GM21528 (cell line): Measurements from ENCODE around the gene PXDC1.
"Not testable (repeated sequence)": the region's sequence is repeated elsewhere in the genome, so short reads cannot be mapped to it uniquely, and the experiment has no call there.

Experiments used
- ATAC-seq: cut with Tn5 transposase; IDR thresholded peaks from one replicate; pipeline ENCODE4 v1.9.1; 2021; ENCODE audit warnings: mild to moderate bottlenecking, moderate library complexity; ENCODE audit not compliant: unreplicated experiment, low FRiP score

PXDC1 gene

DNA sequence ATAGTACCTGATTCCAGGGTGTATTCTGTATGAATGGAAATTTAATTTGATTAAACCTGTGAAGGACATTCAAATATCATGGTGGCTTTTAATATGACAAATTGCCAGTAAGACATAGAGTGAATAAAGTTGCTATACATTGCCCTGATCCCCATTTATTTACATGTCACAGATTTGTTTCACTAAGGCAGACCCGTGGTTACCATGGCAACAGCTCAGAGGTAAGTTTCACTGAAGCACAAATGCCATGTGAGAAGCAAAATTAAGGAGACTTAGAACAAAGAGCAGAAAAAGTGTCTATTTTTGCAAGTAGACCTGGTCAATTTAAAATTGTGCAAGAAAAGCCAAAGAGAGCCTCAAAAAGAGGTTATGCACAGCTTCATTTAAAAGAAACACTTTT, 63.7 kb downstream of the PXDC1 start:
- ATAC-seq, result no peak

DNA sequence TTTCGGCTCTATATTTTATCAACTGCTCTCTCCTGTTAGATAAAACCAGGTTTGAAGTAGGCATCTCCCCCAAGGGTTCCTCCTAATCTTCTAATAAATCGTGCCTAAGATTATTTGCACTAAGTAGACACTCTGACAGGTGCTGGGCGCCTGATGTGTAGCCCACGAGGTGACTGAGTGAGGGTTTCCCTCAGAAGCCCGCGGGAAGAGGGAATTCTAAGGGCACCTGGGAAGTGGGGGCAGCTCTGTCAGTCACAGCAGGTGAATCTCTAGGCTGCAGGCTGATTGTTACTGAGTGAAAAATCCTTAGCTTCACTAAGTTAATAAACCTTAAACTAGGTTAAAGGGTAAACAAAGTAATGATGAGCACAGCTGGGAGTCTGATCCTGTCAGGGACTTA, 68.2 kb downstream of the PXDC1 start:
- ATAC-seq, result no peak

DNA sequence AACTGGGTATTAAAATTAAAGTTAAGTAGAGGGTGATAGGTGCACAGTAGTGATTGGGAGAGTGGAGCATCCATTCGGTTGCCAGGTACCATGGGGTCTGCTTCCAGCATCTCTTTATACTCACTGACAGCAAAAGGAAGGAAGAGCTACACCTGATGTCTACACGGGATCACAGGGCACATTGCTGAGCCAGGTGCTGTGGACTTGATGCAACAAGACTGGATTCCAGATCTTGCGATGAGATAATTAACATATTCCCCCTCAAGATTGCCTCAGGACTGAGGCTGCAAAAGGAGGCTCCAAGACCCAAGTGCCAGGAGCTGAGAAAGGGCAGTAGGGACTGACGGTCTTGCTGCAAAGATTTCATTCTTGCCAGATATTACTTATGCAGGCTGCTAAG, 72.6 kb downstream of the PXDC1 start:
- no peak for ATAC-seq

DNA sequence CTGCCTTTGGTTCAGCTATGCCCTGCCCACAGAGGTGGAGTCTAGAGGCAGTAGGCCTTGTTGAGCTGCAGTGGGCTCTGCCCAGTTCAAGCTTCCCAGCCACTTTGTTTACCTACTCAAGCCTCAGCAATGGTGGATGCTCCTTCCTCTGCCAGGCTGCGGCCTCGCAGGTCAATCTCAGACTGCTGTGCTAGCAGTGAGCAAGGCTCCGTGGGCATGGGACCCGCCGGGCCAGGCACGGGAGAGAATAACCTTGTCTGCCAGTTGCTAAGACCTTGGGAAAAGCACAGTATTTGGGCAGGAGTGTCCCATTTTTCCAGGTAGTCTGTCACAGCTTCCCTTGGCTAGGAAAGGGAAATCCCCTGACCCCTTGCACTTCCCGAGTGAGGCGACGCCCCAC, 73.8 kb downstream of the PXDC1 start:
- not testable (repeated sequence) for ATAC-seq

DNA sequence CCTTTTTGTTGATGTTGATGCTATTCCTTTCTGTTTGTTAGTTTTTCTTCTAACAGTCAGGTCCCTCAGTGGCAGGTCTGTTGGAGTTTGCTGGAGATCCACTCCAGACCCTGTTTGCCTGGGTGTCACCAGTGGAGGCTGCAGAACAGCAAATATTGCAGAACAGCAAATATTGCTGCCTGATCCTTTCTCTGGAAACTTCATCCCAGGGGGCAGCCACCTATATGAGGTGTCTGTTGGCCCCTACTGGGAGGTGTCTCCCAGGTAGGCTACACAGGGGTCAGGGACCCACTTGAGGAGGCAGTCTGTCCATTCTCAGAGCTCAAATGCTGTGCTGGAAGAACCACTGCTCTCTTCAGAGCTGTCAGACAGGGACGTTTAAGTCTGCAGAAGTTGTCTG, 74.2 kb downstream of the PXDC1 start:
- ATAC-seq, result not testable (repeated sequence)
